Loucy (cell line): Measurements from ENCODE around the gene SRCIN1.

Experiments used
- EZH2phosphoT487 ChIP-seq: fragments of 200-600 bp; IDR thresholded peaks from 2 replicates; pipeline ENCODE4 v1.6.1; 2018; ENCODE audit warnings: antibody characterized with exemption, mild to moderate bottlenecking, moderate library complexity, borderline replicate concordance
- TF ChIP-seq, protein P1 (sequence below): fragments of 200-600 bp; sonication (generic); conservative IDR thresholded peaks from 2 replicates; pipeline ENCODE4 v1.5.1; 2014; ENCODE audit warnings: mild to moderate bottlenecking, antibody characterized with exemption, low read length

DNA sequence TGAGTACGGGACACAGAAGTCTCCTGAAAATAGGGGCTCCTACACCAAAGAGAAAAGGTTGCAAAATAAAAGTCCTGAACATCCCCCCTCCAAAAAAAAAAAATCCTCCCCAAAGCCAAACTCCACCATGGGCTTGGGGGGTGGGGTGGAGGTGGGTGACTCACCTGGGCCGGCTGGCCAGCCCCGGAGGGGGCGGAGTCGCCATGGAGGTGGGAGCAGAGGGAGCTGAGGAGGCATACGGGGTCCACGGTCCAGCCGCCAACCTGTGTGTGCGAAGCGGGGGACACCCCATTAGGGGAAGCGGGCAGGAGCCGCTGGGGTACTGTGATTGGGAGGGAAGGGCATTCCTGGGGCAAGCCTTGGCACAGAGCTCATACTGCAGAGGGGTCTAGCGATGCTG, 31.0 kb downstream of the SRCIN1 start:
- TF ChIP-seq, protein P1, sequence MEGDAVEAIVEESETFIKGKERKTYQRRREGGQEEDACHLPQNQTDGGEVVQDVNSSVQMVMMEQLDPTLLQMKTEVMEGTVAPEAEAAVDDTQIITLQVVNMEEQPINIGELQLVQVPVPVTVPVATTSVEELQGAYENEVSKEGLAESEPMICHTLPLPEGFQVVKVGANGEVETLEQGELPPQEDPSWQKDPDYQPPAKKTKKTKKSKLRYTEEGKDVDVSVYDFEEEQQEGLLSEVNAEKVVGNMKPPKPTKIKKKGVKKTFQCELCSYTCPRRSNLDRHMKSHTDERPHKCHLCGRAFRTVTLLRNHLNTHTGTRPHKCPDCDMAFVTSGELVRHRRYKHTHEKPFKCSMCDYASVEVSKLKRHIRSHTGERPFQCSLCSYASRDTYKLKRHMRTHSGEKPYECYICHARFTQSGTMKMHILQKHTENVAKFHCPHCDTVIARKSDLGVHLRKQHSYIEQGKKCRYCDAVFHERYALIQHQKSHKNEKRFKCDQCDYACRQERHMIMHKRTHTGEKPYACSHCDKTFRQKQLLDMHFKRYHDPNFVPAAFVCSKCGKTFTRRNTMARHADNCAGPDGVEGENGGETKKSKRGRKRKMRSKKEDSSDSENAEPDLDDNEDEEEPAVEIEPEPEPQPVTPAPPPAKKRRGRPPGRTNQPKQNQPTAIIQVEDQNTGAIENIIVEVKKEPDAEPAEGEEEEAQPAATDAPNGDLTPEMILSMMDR, result no peak
- no peak for TF ChIP-seq EZH2phosphoT487
